NCI-H1417 (cell line): ENCODE results near the gene ASRGL1.
"Not testable (repeated sequence)": the region's sequence is repeated elsewhere in the genome, so short reads cannot be mapped to it uniquely, and the experiment has no call there.

Source experiments
- DNase-seq, 3 experiments: peaks; one replicate each; lab custom pipeline; 2025; lab: John Stamatoyannopoulos, UW

Gene ASRGL1

GRCh38 chr11:62337303-62338181 is at the start of gene ASRGL1:
Gene ASRGL1 (plus strand): TSS chr11:62337448. CDS start chr11:62337978, 530 bp downstream.
- peak; percentile 92 to 96 (median 93) for DNase-seq

- no peak for DNase-seq
Measured at GRCh38 chr11:62295504-62295903, 41.7 kb upstream of the ASRGL1 start.

- no peak for DNase-seq
Measured at GRCh38 chr11:62298975-62299374, 38.3 kb upstream of the ASRGL1 start, which contains the start of gene SCGB1D4. Gene SCGB1D4 (minus strand): TSS chr11:62299075. CDS start chr11:62299010, 65 bp downstream.

GRCh38 chr11:62306227-62306626 is 31.0 kb upstream of the ASRGL1 start:
- no peak for DNase-seq

GRCh38 chr11:62307950-62308349 is 29.3 kb upstream of the ASRGL1 start:
- no peak for DNase-seq

GRCh38 chr11:62309991-62310390 is 27.3 kb upstream of the ASRGL1 start:
- no peak for DNase-seq

GRCh38 chr11:62315431-62315830 is 21.8 kb upstream of the ASRGL1 start:
- no peak for DNase-seq

GRCh38 chr11:62322524-62322923 is 14.7 kb upstream of the ASRGL1 start:
- DNase-seq, result no peak

- peak in 2 of 3 experiments; percentile 7 to 14 for DNase-seq
Measured at GRCh38 chr11:62324731-62325556, 12.3 kb upstream of the ASRGL1 start.

GRCh38 chr11:62325781-62326180 is 11.5 kb upstream of the ASRGL1 start:
- DNase-seq, result not testable (repeated sequence)

GRCh38 chr11:62326719-62327118 is 10.5 kb upstream of the ASRGL1 start:
- peak in 1 of 3 experiments; percentile 22 for DNase-seq

- not testable (repeated sequence) for DNase-seq
Measured at GRCh38 chr11:62327541-62327940, 9.7 kb upstream of the ASRGL1 start.

GRCh38 chr11:62331264-62331663 is 6.0 kb upstream of the ASRGL1 start:
- DNase-seq, result not testable (repeated sequence)

- DNase-seq, result no peak
Measured at GRCh38 chr11:62333768-62334167, 3.5 kb upstream of the ASRGL1 start.

GRCh38 chr11:62336949-62337302 is 322 bp upstream of the ASRGL1 start:
- DNase-seq, result not testable (repeated sequence)

GRCh38 chr11:62338218-62338617 is 970 bp downstream of the ASRGL1 start:
- DNase-seq, result peak in 1 of 3 experiments; percentile 57

- DNase-seq, result peak; percentile 41 to 72 (median 50)
Measured at GRCh38 chr11:62340269-62340901, 3.1 kb downstream of the ASRGL1 start.

- no peak for DNase-seq
Measured at GRCh38 chr11:62341588-62341987, 4.3 kb downstream of the ASRGL1 start.

GRCh38 chr11:62343646-62344190 is 6.5 kb downstream of the ASRGL1 start:
- DNase-seq, result not testable (repeated sequence)

- DNase-seq, result no peak
Measured at GRCh38 chr11:62344210-62344609, 7.0 kb downstream of the ASRGL1 start.

- no peak for DNase-seq
Measured at GRCh38 chr11:62345861-62346260, 8.6 kb downstream of the ASRGL1 start.
